SK-N-SH treated with all-trans-retinoic acid at 6 μM for 48 hours (cell line): ENCODE measurements around the gene MRPL1.

ENCODE experiments used
- ATAC-seq: fragments of 200-7000 bp; cut with Tn5 transposase; 3 replicates; pipeline ENCODE4 v1.9.1; 2020; ENCODE audit warnings: mild to moderate bottlenecking, moderate library complexity
- ARNTL ChIP-seq: fragments of 450-650 bp; formaldehyde crosslinking; IDR thresholded peaks from 2 replicates; pipeline ENCODE4 v1.5.0; 2020; ENCODE audit warnings: low read depth, mild to moderate bottlenecking, moderate library complexity, borderline replicate concordance
- ESRRG ChIP-seq: fragments of 250-450 bp; sonication (Bioruptor Pico); IDR thresholded peaks from 2 replicates; pipeline ENCODE4 v1.6.1; 2021; ENCODE audit warnings: mild to moderate bottlenecking
- GLIS3 ChIP-seq: fragments of 250-450 bp; sonication (Bioruptor Pico); IDR thresholded peaks from 2 replicates; pipeline ENCODE4 v1.5.0; 2020; ENCODE audit warnings: mild to moderate bottlenecking, moderate library complexity
- ISL1 ChIP-seq: fragments of 250-450 bp; sonication (Bioruptor Pico); IDR thresholded peaks from 2 replicates; pipeline ENCODE4 v2.1.2; 2022; ENCODE audit warnings: mild to moderate bottlenecking, moderate library complexity
- OSR1 ChIP-seq: fragments of 250-450 bp; sonication (Bioruptor Pico); IDR thresholded peaks from 2 replicates; pipeline ENCODE4 v1.8.0; 2022; ENCODE audit warnings: moderate library complexity, mild to moderate bottlenecking, inconsistent platforms
- PPARA ChIP-seq: fragments of 250-450 bp; sonication (Bioruptor Pico); IDR thresholded peaks from 2 replicates; pipeline ENCODE4 v1.5.0; 2020; ENCODE audit warnings: mild to moderate bottlenecking, borderline replicate concordance
- RARB ChIP-seq: fragments of 250-450 bp; sonication (Bioruptor Pico); IDR thresholded peaks from 2 replicates; pipeline ENCODE4 v1.8.0; 2021; ENCODE audit warnings: mild to moderate bottlenecking, moderate library complexity
- SNAI2 ChIP-seq: fragments of 250-450 bp; sonication (Bioruptor Pico); IDR thresholded peaks from 2 replicates; pipeline ENCODE4 v1.5.0; 2020; ENCODE audit warnings: mild to moderate bottlenecking, moderate library complexity
- TCF4 ChIP-seq: fragments of 250-450 bp; sonication (Bioruptor Pico); IDR thresholded peaks from 2 replicates; pipeline ENCODE4 v1.8.0; 2021; ENCODE audit warnings: mild to moderate bottlenecking, moderate library complexity, borderline replicate concordance
- TOX ChIP-seq: fragments of 250-450 bp; sonication (Bioruptor Pico); IDR thresholded peaks from 2 replicates; pipeline ENCODE4 v1.8.0; 2021; ENCODE audit warnings: mild to moderate bottlenecking, moderate library complexity, borderline replicate concordance
- ZC3H10 ChIP-seq: fragments of 250-450 bp; sonication (Bioruptor Pico); IDR thresholded peaks from 2 replicates; pipeline ENCODE4 v1.5.1; 2021; ENCODE audit warnings: mild to moderate bottlenecking, moderate library complexity
- ZFP3 ChIP-seq: fragments of 250-450 bp; sonication (Bioruptor Pico); IDR thresholded peaks from 2 replicates; pipeline ENCODE4 v1.5.0; 2020; ENCODE audit warnings: mild to moderate bottlenecking, moderate library complexity
- ZNF565 ChIP-seq: fragments of 450-650 bp; formaldehyde crosslinking; conservative IDR thresholded peaks from 2 replicates; pipeline ENCODE4 v1.5.0; 2020; ENCODE audit warnings: low read depth, mild to moderate bottlenecking, moderate library complexity
- ZNF70 ChIP-seq: fragments of 450-650 bp; formaldehyde crosslinking; IDR thresholded peaks from 2 replicates; pipeline ENCODE4 v1.5.0; 2020; ENCODE audit warnings: mild to moderate bottlenecking, moderate library complexity
- ZNF8 ChIP-seq: fragments of 450-650 bp; formaldehyde crosslinking; IDR thresholded peaks from 2 replicates; pipeline ENCODE4 v1.5.0; 2020; ENCODE audit warnings: mild to moderate bottlenecking, moderate library complexity
- TF ChIP-seq, protein P1 (sequence below): fragments of 250-450 bp; sonication (Bioruptor Pico); IDR thresholded peaks from 2 replicates; pipeline ENCODE4 v1.8.0; 2021; ENCODE audit warnings: low read depth, mild to moderate bottlenecking, moderate library complexity, borderline replicate concordance
- TF ChIP-seq, protein P2 (sequence below): fragments of 250-450 bp; sonication (Bioruptor Pico); IDR thresholded peaks from 2 replicates; pipeline ENCODE4 v1.5.1; 2020; ENCODE audit warnings: low read depth, mild to moderate bottlenecking, moderate library complexity
- TF ChIP-seq, protein P3 (sequence below): fragments of 250-450 bp; sonication (Bioruptor Pico); IDR thresholded peaks from 2 replicates; pipeline ENCODE4 v1.5.1; 2021; ENCODE audit warnings: mild to moderate bottlenecking, moderate library complexity
- TF ChIP-seq, protein P4 (sequence below): fragments of 250-450 bp; sonication (Bioruptor Pico); IDR thresholded peaks from 2 replicates; pipeline ENCODE4 v1.8.0; 2020; ENCODE audit warnings: mild to moderate bottlenecking, moderate library complexity, borderline replicate concordance

Gene MRPL1

DNA sequence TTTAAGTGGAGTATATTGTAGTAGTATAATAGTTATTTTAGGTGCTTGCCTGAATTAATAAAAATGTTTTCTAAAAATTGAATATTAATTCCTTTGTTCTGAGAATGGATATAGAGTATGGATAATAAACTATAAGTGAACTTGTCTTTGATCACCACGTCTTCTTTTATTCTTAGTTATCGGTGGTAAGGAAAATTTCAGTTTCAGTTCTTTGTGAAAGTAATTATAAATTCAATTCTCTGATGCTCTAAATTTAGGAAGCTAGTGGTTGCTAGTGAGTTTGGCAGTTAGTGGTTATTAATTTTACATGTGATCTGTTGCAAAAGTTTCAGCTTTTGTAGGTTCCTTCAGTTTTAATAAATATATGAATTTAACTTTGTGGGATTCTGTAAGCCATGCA is 30.8 kb downstream of the MRPL1 start:
- ATAC-seq = no peak
- TF ChIP-seq SNAI2 (no peak), ZNF70 (CRISPR knock-in tag) (no peak), RARB (CRISPR knock-in tag) (no peak), TCF4 (CRISPR knock-in tag) (no peak), ZC3H10 (CRISPR knock-in tag) (no peak), GLIS3 (CRISPR knock-in tag) (no peak), ZNF8 (CRISPR knock-in tag) (no peak), ZFP3 (CRISPR knock-in tag) (no peak), ESRRG (no peak), TOX (CRISPR knock-in tag) (no peak), ZNF565 (CRISPR knock-in tag) (no peak), OSR1 (CRISPR knock-in tag) (no peak), ARNTL (no peak)
- TF ChIP-seq, protein P1, sequence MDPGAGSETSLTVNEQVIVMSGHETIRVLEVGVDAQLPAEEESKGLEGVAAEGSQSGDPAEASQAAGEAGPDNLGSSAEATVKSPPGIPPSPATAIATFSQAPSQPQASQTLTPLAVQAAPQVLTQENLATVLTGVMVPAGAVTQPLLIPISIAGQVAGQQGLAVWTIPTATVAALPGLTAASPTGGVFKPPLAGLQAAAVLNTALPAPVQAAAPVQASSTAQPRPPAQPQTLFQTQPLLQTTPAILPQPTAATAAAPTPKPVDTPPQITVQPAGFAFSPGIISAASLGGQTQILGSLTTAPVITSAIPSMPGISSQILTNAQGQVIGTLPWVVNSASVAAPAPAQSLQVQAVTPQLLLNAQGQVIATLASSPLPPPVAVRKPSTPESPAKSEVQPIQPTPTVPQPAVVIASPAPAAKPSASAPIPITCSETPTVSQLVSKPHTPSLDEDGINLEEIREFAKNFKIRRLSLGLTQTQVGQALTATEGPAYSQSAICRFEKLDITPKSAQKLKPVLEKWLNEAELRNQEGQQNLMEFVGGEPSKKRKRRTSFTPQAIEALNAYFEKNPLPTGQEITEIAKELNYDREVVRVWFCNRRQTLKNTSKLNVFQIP (CRISPR knock-in tag) = no peak
- TF ChIP-seq, protein P2, sequence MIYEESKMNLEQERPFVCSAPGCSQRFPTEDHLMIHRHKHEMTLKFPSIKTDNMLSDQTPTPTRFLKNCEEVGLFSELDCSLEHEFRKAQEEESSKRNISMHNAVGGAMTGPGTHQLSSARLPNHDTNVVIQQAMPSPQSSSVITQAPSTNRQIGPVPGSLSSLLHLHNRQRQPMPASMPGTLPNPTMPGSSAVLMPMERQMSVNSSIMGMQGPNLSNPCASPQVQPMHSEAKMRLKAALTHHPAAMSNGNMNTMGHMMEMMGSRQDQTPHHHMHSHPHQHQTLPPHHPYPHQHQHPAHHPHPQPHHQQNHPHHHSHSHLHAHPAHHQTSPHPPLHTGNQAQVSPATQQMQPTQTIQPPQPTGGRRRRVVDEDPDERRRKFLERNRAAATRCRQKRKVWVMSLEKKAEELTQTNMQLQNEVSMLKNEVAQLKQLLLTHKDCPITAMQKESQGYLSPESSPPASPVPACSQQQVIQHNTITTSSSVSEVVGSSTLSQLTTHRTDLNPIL (CRISPR knock-in tag) = no peak
- TF ChIP-seq, protein P3, sequence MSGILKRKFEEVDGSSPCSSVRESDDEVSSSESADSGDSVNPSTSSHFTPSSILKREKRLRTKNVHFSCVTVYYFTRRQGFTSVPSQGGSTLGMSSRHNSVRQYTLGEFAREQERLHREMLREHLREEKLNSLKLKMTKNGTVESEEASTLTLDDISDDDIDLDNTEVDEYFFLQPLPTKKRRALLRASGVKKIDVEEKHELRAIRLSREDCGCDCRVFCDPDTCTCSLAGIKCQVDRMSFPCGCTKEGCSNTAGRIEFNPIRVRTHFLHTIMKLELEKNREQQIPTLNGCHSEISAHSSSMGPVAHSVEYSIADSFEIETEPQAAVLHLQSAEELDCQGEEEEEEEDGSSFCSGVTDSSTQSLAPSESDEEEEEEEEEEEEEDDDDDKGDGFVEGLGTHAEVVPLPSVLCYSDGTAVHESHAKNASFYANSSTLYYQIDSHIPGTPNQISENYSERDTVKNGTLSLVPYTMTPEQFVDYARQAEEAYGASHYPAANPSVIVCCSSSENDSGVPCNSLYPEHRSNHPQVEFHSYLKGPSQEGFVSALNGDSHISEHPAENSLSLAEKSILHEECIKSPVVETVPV (CRISPR knock-in tag) = no peak
- TF ChIP-seq, all 23 proteins: peak for 0

DNA sequence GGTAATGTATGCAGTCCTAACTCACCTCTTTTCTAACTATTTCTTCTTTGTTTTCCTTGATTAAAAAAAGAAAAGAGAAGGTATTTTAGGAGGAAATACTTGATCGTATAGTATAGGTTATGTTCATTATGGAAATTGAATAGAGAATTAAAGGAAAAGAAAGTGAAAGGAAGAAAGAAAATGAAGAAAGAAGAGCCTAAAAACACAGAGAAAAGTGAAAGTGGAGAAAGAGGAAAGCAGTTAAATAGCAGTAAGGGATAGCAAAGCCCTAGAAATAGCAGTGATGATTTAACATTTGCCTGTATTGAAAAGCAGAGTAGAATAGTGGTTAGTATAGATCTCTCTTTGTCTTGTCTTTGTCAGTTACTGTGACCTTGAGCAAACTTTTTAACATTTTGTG is 37.0 kb downstream of the MRPL1 start:
- no peak for TF ChIP-seq ZNF565 (CRISPR knock-in tag)
- TF ChIP-seq, protein P4, sequence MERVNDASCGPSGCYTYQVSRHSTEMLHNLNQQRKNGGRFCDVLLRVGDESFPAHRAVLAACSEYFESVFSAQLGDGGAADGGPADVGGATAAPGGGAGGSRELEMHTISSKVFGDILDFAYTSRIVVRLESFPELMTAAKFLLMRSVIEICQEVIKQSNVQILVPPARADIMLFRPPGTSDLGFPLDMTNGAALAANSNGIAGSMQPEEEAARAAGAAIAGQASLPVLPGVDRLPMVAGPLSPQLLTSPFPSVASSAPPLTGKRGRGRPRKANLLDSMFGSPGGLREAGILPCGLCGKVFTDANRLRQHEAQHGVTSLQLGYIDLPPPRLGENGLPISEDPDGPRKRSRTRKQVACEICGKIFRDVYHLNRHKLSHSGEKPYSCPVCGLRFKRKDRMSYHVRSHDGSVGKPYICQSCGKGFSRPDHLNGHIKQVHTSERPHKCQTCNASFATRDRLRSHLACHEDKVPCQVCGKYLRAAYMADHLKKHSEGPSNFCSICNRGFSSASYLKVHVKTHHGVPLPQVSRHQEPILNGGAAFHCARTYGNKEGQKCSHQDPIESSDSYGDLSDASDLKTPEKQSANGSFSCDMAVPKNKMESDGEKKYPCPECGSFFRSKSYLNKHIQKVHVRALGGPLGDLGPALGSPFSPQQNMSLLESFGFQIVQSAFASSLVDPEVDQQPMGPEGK (CRISPR knock-in tag) = no peak
- TF ChIP-seq SNAI2 = no peak
- TF ChIP-seq TOX (CRISPR knock-in tag) = no peak
- TF ChIP-seq ESRRG = no peak
- no peak for TF ChIP-seq ZC3H10 (CRISPR knock-in tag)
- TF ChIP-seq, protein P1 (CRISPR knock-in tag) = no peak
- no peak for ATAC-seq

DNA sequence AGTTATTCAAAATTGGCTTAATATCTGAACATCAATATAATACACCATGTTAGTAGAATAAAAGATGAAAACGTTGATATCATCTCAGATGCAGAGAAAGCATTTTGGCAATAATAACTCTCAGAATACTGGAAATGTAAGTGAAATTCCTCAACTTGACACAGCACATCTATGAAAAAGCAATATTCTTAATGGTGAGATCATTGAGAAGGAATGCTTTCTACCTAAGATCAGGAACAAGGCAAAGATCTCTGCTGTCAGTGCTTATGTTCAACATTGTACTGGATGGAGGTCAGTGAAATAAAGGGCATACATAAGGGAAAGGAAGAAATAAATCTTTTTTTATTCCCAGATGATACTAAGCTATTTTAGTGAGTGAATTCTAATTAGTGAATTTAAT is 40.6 kb downstream of the MRPL1 start:
- ATAC-seq = no peak
- TF ChIP-seq ISL1 (CRISPR knock-in tag) = peak; percentile 61; the same call in 1 of the 2 replicates
- no peak for TF ChIP-seq PPARA (CRISPR knock-in tag)
- no peak for TF ChIP-seq ZC3H10 (CRISPR knock-in tag)
- TF ChIP-seq, protein P2 (CRISPR knock-in tag) = no peak
